IMR-90 (cell line): ENCODE results near the gene ANAPC7. TPM values are rescaled to one million over a fixed set of nuclear protein-coding genes. Genes with fewer than 3 reads are reported as not detected.
"Not testable (repeated sequence)": the region's sequence is repeated elsewhere in the genome, so short reads cannot be mapped to it uniquely, and the experiment has no call there.

Experiments used
- ATAC-seq: fragments of 200-7000 bp; cut with Tn5 transposase; 2 replicates; pipeline ENCODE4 v1.9.1; 2020; ENCODE audit warnings: low read depth, mild to moderate bottlenecking, moderate library complexity
- BruUV-seq: library from RNA; stranded (reverse); fragments of 400-500 nt; replicated peaks from 2 replicates; lab custom pipeline; 2021; lab: Mats Ljungman, UMichigan
- CTCF ChIA-PET: fragments of 300-600 bp; formaldehyde crosslinking; extraction: SDS; loops from one replicate; lab custom pipeline; 2021; ENCODE audit warnings: antibody characterized with exemption; lab: Yijun Ruan, JAX
- POLR2A ChIA-PET: fragments of 300-600 bp; sonication (Branson Sonifier 250); formaldehyde crosslinking; loops from one replicate; lab custom pipeline; 2022; ENCODE audit warnings: antibody characterized with exemption; ENCODE audit not compliant: unreplicated experiment; lab: Charles Lee
- DNase-seq: peaks from one replicate; pipeline ENCODE4 v3.0.0; 2013
- H2AFZ ChIP-seq: replicated peaks from 2 replicates; pipeline ENCODE3; 2013; ENCODE audit warnings: low read length, mild to moderate bottlenecking; ENCODE audit not compliant: poor library complexity
- H2AK5ac ChIP-seq: 2 replicates; pipeline ENCODE4 v1.6.1; 2013; ENCODE audit warnings: low read depth, low read length, inconsistent platforms
- H2AK9ac ChIP-seq: replicated peaks from 2 replicates; pipeline ENCODE3; 2013; ENCODE audit warnings: mild to moderate bottlenecking, low read depth, low read length, moderate library complexity; ENCODE audit not compliant: poor library complexity
- H2BK120ac ChIP-seq: 2 replicates; pipeline ENCODE4 v1.6.1; 2013; ENCODE audit warnings: low read depth, low read length, inconsistent platforms
- H2BK15ac ChIP-seq: 3 replicates; pipeline ENCODE4 v1.6.1; 2013; ENCODE audit warnings: low read depth, low read length, inconsistent platforms
- H2BK20ac ChIP-seq: 2 replicates; pipeline ENCODE4 v1.6.1; 2013; ENCODE audit warnings: low read depth, mild to moderate bottlenecking, inconsistent platforms, low read length, moderate library complexity
- H2BK5ac ChIP-seq: 2 replicates; pipeline ENCODE4 v1.6.1; 2013; ENCODE audit warnings: mild to moderate bottlenecking, low read depth, low read length, inconsistent platforms; ENCODE audit not compliant: poor library complexity, severe bottlenecking
- H3K14ac ChIP-seq: replicated peaks from 2 replicates; pipeline ENCODE4 v1.6.1; 2013; ENCODE audit warnings: low read depth, low read length, inconsistent platforms
- H3K18ac ChIP-seq: 2 replicates; pipeline ENCODE4 v1.6.1; 2013; ENCODE audit warnings: low read depth, low read length, control low read depth
- H3K23ac ChIP-seq: 2 replicates; pipeline ENCODE4 v1.6.1; 2013; ENCODE audit warnings: low read depth, low read length, inconsistent platforms
- H3K27ac ChIP-seq: 2 replicates; pipeline ENCODE4 v1.5.1; 2013; ENCODE audit warnings: mild to moderate bottlenecking, control low read depth, low read length; ENCODE audit not compliant: insufficient read depth
- H3K27me3 ChIP-seq: 2 replicates; pipeline ENCODE4 v1.6.1; 2013; ENCODE audit warnings: low read length; ENCODE audit not compliant: control insufficient read depth, insufficient read depth
- H3K36me3 ChIP-seq: 2 replicates; pipeline ENCODE4 v1.6.1; 2013; ENCODE audit warnings: low read length, mixed read lengths; ENCODE audit not compliant: control insufficient read depth, insufficient read depth
- H3K4ac ChIP-seq: 2 replicates; pipeline ENCODE4 v1.6.1; 2013; ENCODE audit warnings: low read depth, low read length, inconsistent platforms
- H3K4me1 ChIP-seq: 2 replicates; pipeline ENCODE4 v1.6.1; 2013; ENCODE audit warnings: low read length, mixed read lengths; ENCODE audit not compliant: control insufficient read depth, insufficient read depth
- H3K4me2 ChIP-seq: 2 replicates; pipeline ENCODE4 v1.6.1; 2013; ENCODE audit warnings: low read depth, mild to moderate bottlenecking, control low read depth, low read length, moderate library complexity
- H3K4me3 ChIP-seq: 2 replicates; pipeline ENCODE4 v1.5.1; 2013; ENCODE audit warnings: low read depth, mild to moderate bottlenecking, control low read depth, low read length, moderate library complexity; ENCODE audit not compliant: insufficient read depth
- H3K56ac ChIP-seq: 2 replicates; pipeline ENCODE4 v1.6.1; 2013; ENCODE audit warnings: low read length, inconsistent platforms; ENCODE audit not compliant: insufficient read depth; ENCODE audit errors: extremely low read depth
- H3K79me1 ChIP-seq, 2 experiments: 2 replicates each; pipeline ENCODE4 v1.6.1; 2013; ENCODE audit warnings: low read length in 2 of 2, inconsistent platforms in 1 of 2, low read depth in 1 of 2
- H3K9ac ChIP-seq: 2 replicates; pipeline ENCODE4 v1.6.1; 2013; ENCODE audit warnings: low read depth, low read length, control low read depth
- H3K9me1 ChIP-seq: 2 replicates; pipeline ENCODE4 v1.6.1; 2013; ENCODE audit warnings: low read length, inconsistent platforms; ENCODE audit not compliant: insufficient read depth
- H3K9me3 ChIP-seq: 2 replicates; pipeline ENCODE4 v1.6.1; 2013; ENCODE audit warnings: low read length; ENCODE audit not compliant: control insufficient read depth, insufficient read depth
- H4K20me1 ChIP-seq: 2 replicates; pipeline ENCODE4 v1.6.1; 2013; ENCODE audit warnings: low read length, inconsistent platforms; ENCODE audit not compliant: insufficient read depth
- H4K5ac ChIP-seq: 2 replicates; pipeline ENCODE4 v1.6.1; 2013; ENCODE audit warnings: mild to moderate bottlenecking, low read depth, low read length, control low read depth
- H4K8ac ChIP-seq, 2 experiments: 2 replicates each; pipeline ENCODE4 v1.6.1; 2013; ENCODE audit warnings: low read depth in 2 of 2, low read length in 2 of 2, control low read depth in 1 of 2, inconsistent platforms in 1 of 2
- H4K91ac ChIP-seq: 2 replicates; pipeline ENCODE4 v1.6.1; 2013; ENCODE audit warnings: low read depth, low read length, inconsistent platforms; ENCODE audit not compliant: insufficient read depth
- WGBS, 2 experiments: methylation state at CpG; one replicate each; pipeline versions ENCODE4 v1.1.5 to v1.1.7; 2013; ENCODE audit warnings: missing lambda C conversion rate in 2 of 2; ENCODE audit not compliant: insufficient read length in 1 of 2; ENCODE audit errors: extremely low coverage in 2 of 2; 5-methylcytosine and 5-hydroxymethylcytosine counted together
- dilution Hi-C: fragments of 300-500 bp; cut with HindIII; formaldehyde crosslinking; loops from one replicate; pipeline ENCODE4 v1.14.3; 2018; ENCODE audit warnings: low sequenced_read_pairs; ENCODE audit not compliant: unreplicated experiment
- in situ Hi-C: fragments of 300-500 bp; cut with MboI; formaldehyde crosslinking; loops from 3 replicates; pipeline ENCODE4 v1.14.3; 2019; ENCODE audit warnings: low sequenced_read_pairs, inconsistent platforms, mixed read lengths
- intact Hi-C: fragments of 100-400 bp; cut with micrococcal nuclease; formaldehyde crosslinking; loops from 2 replicates; pipeline ENCODE4 v1.10.0; 2022
- polyA plus RNA-seq, 3 experiments: library from polyadenylated mRNA; depleted of rRNA; stranded (reverse); fragments of >200 nt; gene quantifications; 2 replicates each; pipeline ENCODE4 v1.2.3, GENCODE V29; 2012; ENCODE audit warnings: low replicate concordance in 1 of 3
- total RNA-seq: library from RNA; depleted of rRNA; stranded (reverse); fragments of >200 nt; gene quantifications from 2 replicates; pipeline ENCODE4 v1.2.3, GENCODE V29; 2012

ANAPC7 gene
- total and polyA plus RNA-seq, 2 of the 4 experiments (the other 2 are of a cell fraction) = 46.4 to 57.9 TPM

GRCh38 chr12:110417113-110417512, 13.6 kb upstream of the ANAPC7 start:
- H3K79me1 ChIP-seq, H3K23ac ChIP-seq, POLR2A ChIA-PET, H3K27ac ChIP-seq, H3K18ac ChIP-seq, H4K20me1 ChIP-seq, H4K91ac ChIP-seq, H3K14ac ChIP-seq, H4K8ac ChIP-seq, H2AK9ac ChIP-seq, H2BK120ac ChIP-seq, H3K4me1 ChIP-seq, H3K4ac ChIP-seq, BruUV-seq, H2BK20ac ChIP-seq, H3K56ac ChIP-seq, ATAC-seq, H3K4me2 ChIP-seq, DNase-seq, H3K9me3 ChIP-seq, H3K36me3 ChIP-seq, H3K27me3 ChIP-seq, in situ Hi-C loops, H2BK15ac ChIP-seq, H2AK5ac ChIP-seq, H2BK5ac ChIP-seq, H3K9me1 ChIP-seq, H4K5ac ChIP-seq, H3K4me3 ChIP-seq, H3K9ac ChIP-seq, intact Hi-C loops, H2AFZ ChIP-seq, dilution Hi-C loops: not testable (repeated sequence)
- CTCF ChIA-PET = interaction anchor here (1.2 kb wide), 1 partner anchor 14 kb away, joined by 3 read pairs; no protein-coding TSS in a partner anchor
- WGBS, 2 experiments = no CpG with 5 or more reads among the region's 3 CpGs

GRCh38 chr12:110410086-110410485, 6.6 kb upstream of the ANAPC7 start:
- H4K8ac ChIP-seq, H2BK20ac ChIP-seq, H3K14ac ChIP-seq, dilution Hi-C loops, CTCF ChIA-PET, H3K9me1 ChIP-seq, H2BK5ac ChIP-seq, H2BK15ac ChIP-seq, H3K27me3 ChIP-seq, H2BK120ac ChIP-seq, H3K4me3 ChIP-seq, DNase-seq, in situ Hi-C loops, BruUV-seq, H3K4me1 ChIP-seq, ATAC-seq, H2AFZ ChIP-seq, H3K18ac ChIP-seq, H3K4me2 ChIP-seq, H3K4ac ChIP-seq, H2AK9ac ChIP-seq, H3K36me3 ChIP-seq, H4K20me1 ChIP-seq, H3K56ac ChIP-seq, H4K5ac ChIP-seq, H3K23ac ChIP-seq, H4K91ac ChIP-seq, H2AK5ac ChIP-seq, H3K27ac ChIP-seq, H3K9ac ChIP-seq, H3K79me1 ChIP-seq, intact Hi-C loops, POLR2A ChIA-PET, H3K9me3 ChIP-seq: not testable (repeated sequence)
- 87% methylated on average over 5 of the region's 6 CpGs; no CpG with 5 or more reads in 1 of the 2 experiments for WGBS, 2 experiments
